Upper lobe of left lung (tissue), 4 donors: ENCODE results near the gene MTMR6.

ENCODE experiments used
- POLR2A ChIP-seq, 4 donors: fragments of 450-650 bp; IDR thresholded peaks; one replicate each; pipeline ENCODE4 v1.5.1; 2016 to 2017; ENCODE audit warnings: antibody characterized with exemption in 4 of 4, mild to moderate bottlenecking in 2 of 4
- POLR2AphosphoS5 ChIP-seq, 2 donors: sonication (generic); formaldehyde crosslinking; IDR thresholded peaks; one replicate each; pipeline ENCODE4 v1.5.1; 2017; ENCODE audit warnings: antibody characterized with exemption in 2 of 2
- TF ChIP-seq, protein P1 (sequence below), 6 experiments: fragments of 450-650 bp in 4 of 6; fragments of 200-600 bp in 2 of 6; sonication (generic) in 2 of 6; IDR thresholded peaks; one replicate each; pipeline ENCODE4 v1.5.1; 2016 to 2019; ENCODE audit warnings: antibody characterized with exemption in 6 of 6

DNA sequence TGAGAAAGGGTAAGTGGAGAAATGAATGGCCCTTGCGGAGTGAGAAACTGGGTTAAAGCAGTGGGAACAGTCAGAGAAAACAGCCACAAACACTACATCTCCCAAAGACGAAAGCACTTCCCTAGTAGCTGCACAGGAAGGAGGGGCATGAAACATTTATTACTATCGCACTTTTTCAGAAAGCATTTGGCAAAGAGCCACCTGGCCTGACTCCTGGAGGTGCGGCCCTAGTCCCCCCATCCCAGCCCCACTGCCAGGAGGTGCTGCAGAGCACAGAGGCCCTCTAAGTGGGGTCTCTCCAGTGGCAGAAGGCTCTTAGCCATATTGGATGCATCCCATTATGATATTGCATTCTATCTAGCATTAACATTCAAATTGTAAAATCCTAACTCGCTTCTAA, 55.8 kb downstream of the MTMR6 start:
- TF ChIP-seq POLR2AphosphoS5 (IDR thresholded peaks at IDR 0.05): no peak
- TF ChIP-seq, protein P1, sequence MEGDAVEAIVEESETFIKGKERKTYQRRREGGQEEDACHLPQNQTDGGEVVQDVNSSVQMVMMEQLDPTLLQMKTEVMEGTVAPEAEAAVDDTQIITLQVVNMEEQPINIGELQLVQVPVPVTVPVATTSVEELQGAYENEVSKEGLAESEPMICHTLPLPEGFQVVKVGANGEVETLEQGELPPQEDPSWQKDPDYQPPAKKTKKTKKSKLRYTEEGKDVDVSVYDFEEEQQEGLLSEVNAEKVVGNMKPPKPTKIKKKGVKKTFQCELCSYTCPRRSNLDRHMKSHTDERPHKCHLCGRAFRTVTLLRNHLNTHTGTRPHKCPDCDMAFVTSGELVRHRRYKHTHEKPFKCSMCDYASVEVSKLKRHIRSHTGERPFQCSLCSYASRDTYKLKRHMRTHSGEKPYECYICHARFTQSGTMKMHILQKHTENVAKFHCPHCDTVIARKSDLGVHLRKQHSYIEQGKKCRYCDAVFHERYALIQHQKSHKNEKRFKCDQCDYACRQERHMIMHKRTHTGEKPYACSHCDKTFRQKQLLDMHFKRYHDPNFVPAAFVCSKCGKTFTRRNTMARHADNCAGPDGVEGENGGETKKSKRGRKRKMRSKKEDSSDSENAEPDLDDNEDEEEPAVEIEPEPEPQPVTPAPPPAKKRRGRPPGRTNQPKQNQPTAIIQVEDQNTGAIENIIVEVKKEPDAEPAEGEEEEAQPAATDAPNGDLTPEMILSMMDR (IDR thresholded peaks at IDR 0.05): no peak
- TF ChIP-seq POLR2A (IDR thresholded peaks at IDR 0.05): no peak
